Cerebellar nuclear complex (tissue), 1 donor: ENCODE results near the gene BOC.

Experiments
- DNase-seq, 2 experiments: peaks; one replicate each; lab custom pipeline; 2025; lab: John Stamatoyannopoulos, UW

Gene BOC

DNA sequence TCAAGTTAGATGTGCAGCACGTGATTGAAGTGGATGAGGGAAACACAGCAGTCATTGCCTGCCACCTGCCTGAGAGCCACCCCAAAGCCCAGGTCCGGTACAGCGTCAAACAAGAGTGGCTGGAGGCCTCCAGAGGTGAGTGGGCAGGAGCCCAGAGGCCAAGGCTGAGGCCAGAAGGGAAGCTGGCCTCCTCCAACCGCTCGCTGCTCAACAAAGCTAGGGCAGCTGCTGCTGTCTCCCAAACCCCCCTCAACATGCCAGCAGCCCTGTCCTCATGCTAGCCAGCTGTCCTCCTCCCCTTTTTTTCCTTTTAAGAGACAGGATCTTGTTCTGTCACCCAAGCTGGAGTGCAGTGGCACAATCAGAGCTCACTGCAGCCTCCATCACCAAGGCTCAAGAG lies 57.0 kb downstream of the BOC start:
- DNase-seq: no peak

DNA sequence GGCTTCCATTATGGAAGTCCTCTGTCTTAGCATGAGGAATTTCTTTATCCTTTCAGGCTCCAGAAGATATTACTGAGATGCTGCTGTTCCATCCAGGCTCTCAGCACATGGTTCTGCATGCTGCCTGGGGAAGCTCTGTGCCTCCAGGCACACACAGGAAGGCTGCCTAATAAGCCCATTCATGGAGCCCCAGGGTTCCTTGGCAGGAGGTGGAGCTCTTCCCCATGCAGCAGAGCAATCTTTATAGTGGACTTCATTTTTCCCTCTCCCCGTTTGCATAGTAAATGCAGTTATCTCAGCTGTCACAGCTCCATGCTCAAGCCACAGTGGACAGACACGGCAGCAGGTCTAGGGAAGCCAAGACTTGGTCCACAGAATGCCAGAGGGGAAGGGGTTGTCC lies 57.6 kb downstream of the BOC start:
- DNase-seq: no peak

DNA sequence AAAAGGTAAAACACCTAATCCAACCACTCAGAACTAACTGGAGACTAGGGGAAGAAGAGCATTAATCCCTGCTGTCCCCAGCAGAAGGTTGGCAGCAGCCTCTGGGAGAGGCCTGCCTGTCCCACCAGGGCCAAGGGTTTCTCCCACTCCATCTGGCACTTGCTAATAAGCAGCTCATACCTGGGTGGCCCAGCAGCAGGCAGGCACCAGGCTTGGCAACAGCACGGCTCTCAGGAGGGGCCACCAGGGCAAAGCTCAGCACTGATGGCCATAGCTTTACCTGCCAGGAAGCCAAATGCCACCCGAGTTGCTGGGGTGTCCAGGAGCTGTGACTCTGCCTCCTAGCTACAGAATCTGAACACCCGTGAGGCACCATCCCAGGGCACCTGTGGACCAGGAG lies 58.3 kb downstream of the BOC start:
- peak; percentile 35 to 44 for DNase-seq

DNA sequence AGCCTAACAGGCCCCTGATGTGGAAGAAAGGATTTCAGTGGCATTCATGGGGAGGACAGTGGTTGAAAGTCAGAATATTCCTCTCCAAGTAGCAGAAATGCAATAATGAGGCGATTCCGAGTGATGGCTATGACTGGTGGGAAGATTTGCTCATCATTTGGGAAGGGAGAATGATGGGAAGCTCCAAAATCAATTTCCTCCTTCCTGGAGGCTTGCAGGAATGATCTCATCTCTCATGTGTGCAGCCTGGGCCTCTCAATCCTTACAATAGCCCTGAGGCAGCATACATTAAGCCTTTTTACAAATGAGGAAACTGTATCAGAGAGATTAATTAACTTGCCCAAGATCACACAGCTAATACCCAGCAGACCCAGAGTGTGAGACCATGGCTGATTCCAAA lies 58.7 kb downstream of the BOC start:
- DNase-seq: no peak

DNA sequence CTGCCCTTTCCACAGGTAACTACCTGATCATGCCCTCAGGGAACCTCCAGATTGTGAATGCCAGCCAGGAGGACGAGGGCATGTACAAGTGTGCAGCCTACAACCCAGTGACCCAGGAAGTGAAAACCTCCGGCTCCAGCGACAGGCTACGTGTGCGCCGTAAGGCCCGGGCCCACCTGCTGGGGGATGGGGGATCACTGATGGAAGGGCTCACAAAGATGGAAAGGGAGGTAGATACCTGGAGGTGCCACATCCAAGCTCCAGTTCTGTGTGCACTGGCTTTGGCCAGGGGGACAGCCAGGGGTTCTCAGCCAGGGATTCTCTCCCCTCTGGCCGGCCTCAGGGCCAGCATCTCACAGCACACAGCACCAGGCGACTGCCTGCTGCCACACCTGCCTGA lies 59.4 kb downstream of the BOC start:
- DNase-seq: no peak

DNA sequence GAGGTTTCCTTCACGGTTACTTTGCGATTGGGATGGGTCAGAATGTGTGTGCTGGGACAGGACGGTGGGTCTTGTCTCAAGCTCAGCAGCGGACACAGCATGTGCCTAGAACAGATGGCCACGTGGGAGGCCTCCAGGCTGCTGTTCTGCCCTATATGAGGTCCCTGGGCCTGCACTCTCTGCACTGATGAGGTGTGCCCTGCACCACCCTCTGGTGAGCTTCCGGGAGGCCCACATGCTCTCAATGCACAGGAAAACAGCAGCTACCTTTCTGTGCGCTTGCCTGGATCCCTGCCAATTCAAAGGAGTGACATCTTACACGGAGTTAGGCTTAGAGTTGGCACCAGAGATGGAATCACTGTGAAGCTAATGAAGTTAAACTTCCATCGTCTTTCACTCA lies 59.8 kb downstream of the BOC start:
- DNase-seq: no peak

DNA sequence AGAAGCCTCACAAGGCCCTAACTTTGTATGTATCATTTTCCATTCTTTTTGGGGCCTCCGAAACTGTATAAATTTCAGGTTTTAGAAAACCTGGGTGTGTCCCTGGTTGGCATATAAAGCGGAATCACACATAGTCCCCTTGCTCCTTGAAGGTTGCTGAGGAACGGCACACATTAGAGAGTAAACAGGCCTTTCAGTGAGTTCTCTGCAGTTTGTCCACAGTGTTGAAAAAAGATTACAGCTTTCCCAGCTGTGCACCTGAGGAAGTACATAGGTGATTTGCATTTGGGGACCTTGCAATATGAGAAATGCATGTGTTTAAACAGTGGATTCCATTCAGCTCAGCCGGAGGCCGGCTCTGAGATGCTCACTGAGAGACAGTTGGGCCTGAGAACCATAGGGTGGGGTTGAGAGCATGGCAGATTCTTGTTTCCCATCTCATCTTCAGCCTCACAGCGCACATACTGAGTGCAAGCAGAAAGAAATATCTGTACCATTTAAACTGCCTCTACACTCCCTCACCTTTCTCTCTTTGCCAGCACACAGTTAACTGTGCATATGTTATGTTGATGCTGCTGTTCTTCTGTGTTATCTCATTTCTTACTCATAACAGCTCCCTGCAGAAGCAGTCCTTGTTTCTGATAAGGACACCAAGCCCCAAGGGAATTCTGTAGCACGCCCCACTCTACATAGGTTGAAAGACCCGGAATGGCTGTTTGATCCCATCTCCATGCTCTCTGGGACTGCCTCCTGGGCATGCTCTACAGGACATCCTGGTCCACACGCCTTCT lies 60.4 kb downstream of the BOC start:
- DNase-seq: no peak

DNA sequence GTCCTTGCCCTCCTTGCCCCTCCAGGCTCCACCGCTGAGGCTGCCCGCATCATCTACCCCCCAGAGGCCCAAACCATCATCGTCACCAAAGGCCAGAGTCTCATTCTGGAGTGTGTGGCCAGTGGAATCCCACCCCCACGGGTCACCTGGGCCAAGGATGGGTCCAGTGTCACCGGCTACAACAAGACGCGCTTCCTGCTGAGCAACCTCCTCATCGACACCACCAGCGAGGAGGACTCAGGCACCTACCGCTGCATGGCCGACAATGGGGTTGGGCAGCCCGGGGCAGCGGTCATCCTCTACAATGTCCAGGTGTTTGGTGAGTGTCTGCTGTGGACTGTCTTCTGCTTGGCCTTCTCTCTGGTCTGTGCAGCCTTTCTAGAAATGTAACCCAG lies 61.0 kb downstream of the BOC start:
- DNase-seq: no peak

DNA sequence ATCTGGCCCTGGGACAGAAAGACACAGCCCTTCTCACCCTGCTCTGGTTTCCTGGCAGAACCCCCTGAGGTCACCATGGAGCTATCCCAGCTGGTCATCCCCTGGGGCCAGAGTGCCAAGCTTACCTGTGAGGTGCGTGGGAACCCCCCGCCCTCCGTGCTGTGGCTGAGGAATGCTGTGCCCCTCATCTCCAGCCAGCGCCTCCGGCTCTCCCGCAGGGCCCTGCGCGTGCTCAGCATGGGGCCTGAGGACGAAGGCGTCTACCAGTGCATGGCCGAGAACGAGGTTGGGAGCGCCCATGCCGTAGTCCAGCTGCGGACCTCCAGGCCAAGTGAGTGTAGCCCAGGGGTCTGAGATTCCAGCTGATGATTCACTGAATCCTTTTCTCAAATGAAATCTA lies 61.7 kb downstream of the BOC start:
- DNase-seq: no peak

DNA sequence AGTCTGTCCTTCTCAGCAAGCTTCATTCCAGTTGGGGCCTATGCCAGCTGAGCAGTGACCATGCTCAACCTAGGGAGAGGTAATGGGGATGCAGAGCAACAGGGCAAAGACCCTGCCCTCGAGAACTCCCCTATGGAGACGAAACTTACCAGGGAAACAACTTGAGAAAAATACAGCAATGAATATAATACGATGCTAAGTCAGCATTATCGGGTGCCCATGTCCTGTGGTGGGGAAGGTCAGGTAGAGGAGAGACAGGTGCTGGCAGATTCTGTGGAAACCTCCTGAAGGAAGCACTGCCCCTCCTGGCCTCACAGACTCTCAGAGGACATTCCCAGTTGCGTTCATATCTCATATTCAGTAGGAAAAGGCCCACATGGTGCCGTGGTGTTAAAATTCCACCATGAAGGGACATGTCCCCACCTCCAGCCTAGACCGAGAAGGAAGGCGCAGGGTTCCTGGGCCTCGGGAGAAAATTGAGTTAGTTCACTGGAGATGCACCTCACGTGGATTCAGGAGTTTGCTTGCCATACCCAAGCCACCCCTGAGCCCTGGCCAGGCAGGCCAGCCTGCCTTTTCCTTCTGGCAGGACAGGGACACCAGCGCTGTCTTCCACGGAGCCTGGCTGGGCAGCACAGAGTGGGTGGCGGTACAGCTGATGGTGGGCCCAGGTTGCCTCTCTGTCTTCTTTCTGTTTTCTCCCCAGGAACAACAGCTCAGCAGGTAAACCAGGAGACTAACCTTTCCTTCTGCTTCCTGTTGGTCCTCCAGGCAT lies 62.4 kb downstream of the BOC start:
- no peak for DNase-seq

DNA sequence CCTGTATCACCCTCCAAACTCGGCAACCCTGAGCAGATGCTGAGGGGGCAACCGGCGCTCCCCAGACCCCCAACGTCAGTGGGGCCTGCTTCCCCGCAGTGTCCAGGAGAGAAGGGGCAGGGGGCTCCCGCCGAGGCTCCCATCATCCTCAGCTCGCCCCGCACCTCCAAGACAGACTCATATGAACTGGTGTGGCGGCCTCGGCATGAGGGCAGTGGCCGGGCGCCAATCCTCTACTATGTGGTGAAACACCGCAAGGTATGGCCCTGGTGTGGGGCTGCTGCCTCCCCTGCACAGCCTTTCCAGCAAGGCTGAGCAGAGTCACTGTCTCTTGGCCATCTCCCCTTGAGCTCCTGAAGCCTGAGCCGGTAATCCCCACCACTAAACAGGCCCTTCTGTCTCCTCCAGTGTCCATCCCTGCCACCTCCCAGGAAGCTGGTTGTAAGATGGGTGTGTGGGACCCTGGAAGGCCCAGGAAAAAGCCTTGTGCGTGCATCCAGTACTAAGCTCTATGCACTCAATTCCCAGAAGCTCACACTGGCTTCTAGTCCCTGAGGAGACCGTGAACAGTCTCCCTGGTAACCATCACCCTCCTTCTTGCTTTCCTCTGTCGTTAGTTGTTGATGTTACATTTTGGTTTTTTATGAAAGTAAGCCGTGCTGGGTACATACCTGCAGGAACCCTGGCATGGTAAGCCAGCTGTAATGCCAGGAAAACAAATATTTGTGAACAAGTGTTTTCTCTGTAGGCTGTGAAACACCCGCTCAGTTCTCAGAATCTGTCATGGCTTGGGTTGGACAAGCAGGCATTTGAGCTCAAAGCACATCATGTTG lies 63.3 kb downstream of the BOC start:
- no peak for DNase-seq

DNA sequence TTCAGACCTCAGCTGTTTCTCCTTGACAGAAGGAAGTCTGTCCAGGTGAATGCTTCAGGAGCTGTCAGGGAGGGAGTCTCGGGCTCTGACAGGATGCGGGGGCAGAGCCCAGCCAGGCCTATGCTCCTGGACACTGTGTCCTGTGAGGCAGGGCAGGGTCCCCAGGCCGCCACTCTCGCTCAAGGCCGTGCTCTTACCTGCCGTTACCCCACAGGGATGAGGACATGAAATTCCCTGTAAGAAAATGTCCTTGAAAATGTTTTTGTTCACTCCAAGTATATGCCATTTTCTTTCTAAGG lies 63.9 kb downstream of the BOC start:
- DNase-seq: no peak

DNA sequence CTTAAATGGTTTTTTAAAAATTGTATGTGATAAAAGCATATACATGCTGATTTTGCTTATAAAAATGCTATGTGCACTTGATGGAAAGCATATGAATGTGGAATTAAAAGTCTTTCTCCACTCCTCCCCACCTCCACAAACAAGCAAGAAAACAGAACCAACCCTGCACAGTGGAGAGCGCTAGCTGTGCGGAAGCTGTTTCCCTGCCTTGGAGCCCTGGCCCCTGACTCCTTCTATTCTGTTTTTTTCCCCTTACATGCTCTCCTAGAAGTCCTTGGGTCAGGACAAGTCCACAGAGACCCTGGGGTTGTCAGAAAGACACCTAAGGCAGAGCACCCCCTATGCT lies 64.2 kb downstream of the BOC start:
- DNase-seq: no peak

DNA sequence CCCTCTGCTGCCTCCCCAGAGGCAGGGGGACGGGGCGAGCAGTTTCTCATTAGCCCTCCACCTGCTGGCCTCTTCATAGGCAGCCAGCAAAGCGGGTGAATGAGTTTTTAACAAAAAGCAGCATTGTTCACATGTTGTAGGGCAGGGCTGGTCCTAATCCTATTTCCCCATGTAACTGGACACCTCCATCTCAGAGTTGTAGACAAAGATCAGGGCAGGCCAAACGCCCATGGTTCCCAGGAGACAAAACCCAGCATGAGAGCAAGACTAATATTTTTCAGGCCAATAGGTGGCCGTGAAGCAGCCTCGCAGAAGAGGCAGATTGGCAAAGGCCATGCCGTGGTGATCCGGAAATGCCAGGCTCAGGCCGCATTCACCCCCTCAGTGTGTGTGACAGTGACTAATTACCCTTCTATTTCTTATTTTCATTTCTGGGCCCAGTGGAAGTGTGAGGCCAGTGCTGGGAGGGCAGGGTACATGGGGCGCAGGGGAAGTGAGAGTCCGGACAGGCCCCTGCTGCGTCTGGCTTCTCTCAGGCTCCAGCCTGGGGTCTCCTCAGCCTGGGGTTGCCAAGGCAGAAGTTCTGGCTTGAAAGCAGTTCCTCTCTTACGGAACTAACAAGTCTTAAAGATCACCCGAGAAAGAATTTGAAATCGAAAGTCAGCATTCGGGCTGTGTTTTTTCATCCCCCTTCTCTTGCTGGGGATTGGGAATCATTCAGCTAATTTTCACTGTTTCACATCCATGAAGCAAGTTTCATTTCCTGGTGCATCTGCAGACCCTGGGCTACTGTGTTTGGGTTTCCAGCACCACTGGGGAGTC lies 64.8 kb downstream of the BOC start:
- DNase-seq: no peak

DNA sequence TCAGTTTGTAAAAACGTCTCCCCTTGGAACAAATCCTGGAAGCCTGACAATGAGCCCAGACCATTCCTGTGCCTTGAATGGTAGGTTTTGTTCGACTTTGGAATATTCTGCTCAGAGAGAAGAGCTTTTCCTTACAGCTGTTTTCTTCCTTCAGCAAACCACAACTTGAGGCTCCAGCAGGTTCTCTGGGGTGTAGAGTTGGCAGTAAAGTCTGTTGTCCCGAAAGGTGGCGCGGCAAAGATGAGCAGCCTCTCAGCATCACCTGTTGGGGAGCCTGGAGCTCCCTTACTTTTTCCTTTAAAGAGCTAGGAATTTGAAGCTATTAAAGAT lies 65.4 kb downstream of the BOC start:
- no peak for DNase-seq

DNA sequence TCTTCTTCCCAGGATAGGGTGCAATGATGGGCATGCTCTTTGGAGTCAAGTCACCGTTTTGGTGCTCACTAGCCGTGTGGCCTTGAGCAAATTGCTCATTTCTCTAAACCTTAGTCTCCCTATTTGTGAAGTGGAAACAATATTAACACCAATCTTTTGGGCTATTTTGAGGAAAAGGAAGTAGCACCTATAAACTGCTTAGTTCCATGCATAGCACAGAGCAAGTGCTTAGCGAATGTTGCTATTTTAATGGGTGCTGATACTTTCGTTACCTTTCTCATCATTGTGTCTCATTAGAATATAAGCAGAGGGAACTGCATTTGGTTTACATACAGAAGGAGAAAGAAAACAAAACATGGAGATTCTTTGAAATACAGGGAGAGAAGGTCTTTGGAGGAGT lies 66.1 kb downstream of the BOC start:
- no peak for DNase-seq

DNA sequence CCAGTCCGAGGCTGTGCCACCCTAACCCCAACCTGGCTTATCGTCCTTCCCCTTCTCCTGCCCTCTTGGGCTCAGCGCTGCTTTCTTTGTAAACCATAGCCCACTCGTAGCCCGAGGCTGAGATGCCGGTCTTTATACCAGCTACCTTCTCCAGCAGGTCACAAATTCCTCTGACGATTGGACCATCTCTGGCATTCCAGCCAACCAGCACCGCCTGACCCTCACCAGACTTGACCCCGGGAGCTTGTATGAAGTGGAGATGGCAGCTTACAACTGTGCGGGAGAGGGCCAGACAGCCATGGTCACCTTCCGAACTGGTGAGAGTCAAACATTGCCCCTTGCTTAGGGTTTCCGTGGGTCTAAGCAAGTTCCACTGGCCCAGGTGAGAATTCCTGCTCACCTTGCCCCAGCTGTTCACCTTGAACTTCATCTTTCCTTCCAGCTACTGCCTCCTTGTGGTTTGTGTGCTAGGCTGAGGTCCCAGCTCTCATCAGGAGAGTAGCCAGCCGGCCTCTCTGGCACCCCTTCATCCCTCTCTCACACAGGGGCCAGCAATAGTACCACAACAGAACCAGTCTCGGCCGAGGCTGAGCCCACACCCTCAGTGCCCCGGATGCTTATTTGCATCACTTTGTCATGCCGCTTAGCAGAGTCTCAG lies 66.7 kb downstream of the BOC start:
- no peak for DNase-seq

DNA sequence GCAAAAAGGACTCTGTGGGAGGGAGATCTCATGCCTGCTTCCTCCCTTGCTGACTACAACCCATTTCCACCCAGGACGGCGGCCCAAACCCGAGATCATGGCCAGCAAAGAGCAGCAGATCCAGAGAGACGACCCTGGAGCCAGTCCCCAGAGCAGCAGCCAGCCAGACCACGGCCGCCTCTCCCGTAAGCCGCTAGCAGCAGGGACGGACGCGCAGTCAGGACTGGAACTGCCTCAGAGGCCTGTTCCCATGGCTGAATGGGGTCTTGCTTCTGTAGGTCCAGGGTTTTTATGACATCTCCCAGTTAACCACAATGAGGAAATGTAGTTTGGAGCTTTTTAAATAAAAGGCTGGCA lies 67.2 kb downstream of the BOC start:
- no peak for DNase-seq

DNA sequence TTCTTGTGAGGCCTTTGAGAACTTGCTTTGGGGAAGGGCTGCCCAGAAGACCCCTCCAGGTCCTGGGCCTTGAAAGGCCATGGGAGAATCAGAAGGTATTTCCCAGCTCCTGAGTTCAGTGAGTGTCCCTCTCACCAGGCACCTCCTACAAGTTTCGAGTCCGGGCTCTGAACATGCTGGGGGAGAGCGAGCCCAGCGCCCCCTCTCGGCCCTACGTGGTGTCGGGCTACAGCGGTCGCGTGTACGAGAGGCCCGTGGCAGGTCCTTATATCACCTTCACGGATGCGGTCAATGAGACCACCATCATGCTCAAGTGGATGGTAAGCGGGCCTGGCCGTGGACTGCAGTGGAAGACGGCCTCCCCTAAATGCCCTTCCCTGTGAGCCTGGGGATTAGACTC lies 68.3 kb downstream of the BOC start:
- DNase-seq: no peak

DNA sequence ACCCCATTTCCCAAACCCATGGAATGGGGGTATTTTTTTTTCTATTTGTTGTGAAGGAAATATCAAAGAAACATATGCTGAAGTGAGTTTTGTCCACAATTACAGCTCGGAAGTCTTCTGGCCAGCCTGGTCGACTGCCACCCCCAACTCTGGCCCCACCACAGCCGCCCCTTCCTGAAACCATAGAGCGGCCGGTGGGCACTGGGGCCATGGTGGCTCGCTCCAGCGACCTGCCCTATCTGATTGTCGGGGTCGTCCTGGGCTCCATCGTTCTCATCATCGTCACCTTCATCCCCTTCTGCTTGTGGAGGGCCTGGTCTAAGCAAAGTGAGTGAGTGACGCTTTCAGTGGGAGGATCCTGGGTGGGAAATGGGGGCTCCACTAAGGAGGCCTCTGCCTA lies 71.9 kb downstream of the BOC start:
- DNase-seq: no peak

DNA sequence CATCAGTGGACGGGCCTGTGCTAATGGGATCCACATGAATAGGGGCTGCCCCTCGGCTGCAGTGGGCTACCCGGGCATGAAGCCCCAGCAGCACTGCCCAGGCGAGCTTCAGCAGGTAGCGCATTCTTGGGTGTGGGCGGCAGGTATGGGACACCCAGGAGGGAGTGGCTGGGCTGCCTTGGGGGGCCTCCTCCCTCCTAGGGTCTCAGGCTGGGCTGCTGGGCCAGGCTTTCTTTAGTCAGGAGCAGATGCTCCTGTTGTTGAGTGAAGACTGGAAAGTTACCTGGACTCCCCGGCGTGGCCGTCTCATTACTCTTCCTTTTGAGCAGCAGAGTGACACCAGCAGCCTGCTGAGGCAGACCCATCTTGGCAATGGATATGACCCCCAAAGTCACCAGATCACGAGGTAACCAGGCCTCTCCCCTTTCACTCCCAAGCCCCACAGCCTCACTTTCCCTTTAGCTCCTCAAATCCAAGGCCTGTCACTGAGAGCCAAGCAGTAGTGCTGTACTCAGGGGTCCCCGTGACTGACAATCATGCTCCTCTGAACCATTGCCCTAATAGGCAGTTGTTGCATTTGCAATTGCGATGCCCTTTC lies 73.2 kb downstream of the BOC start:
- DNase-seq: no peak

DNA sequence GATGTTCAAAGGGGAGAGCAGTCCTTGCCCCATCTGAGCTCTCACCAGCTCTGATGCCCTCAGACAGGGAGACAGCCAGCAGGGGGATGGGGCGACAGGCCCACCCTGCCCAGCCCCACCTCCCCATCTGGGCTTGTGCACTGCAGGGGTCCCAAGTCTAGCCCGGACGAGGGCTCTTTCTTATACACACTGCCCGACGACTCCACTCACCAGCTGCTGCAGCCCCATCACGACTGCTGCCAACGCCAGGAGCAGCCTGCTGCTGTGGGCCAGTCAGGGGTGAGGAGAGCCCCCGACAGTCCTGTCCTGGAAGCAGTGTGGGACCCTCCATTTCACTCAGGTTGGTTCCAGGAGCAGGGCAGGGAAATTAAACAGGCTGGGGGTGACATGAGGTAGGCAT lies 73.9 kb downstream of the BOC start:
- no peak for DNase-seq
